ENCODE measurements around the gene SPAG16.

DNA sequence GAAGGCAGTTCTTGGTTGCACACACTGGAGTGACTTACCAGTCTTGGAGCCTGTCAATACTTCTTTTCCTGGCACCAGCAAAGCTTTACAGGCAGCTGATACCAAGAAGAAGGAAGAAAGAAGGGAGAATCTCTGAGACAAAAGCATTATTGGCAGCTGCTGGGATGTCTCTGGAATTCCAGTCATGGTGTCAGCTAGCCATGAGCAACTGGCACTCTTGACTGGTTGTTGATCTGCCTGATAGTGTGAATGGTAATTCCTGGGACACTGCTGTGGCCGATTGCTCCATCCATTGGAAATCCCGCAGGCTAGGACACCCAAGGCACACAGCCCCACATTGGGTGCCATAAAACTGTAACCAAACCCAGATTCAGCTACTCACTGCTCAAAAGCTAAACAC, 17.8 kb upstream of the SPAG16 start:
- TF ChIP-seq BRCA1 (CRISPR knock-in tag; IDR thresholded peaks at IDR 0.05) (no peak), CTCF (CRISPR knock-in tag; IDR thresholded peaks at IDR 0.05) (no peak)
